HEK293T (cell line): Measurements from ENCODE around the gene EPS8L3.

Source experiments
- CTCF ChIA-PET: fragments of 350-600 bp; formaldehyde crosslinking; extraction: SDS; loops from one replicate; lab custom pipeline; 2021; ENCODE audit warnings: antibody characterized with exemption, inconsistent platforms; lab: Yijun Ruan, JAX
- POLR2A ChIA-PET: fragments of 350-600 bp; formaldehyde crosslinking; extraction: SDS; loops from one replicate; lab custom pipeline; 2020; ENCODE audit warnings: antibody characterized with exemption, inconsistent platforms; lab: Yijun Ruan, JAX
- DNase-seq: peaks from one replicate; pipeline ENCODE4 v3.0.0; 2012; ENCODE audit warnings: mixed read lengths; ENCODE audit errors: extremely low spot score
- ARNT ChIP-seq: fragments of 450-650 bp; IDR thresholded peaks from 2 replicates; pipeline ENCODE4 v1.6.1; 2017; ENCODE audit warnings: mild to moderate bottlenecking
- BHLHE40 ChIP-seq: fragments of 450-650 bp; IDR thresholded peaks from 2 replicates; pipeline ENCODE4 v1.6.1; 2016; ENCODE audit warnings: mild to moderate bottlenecking, moderate library complexity, borderline replicate concordance
- CTBP1 ChIP-seq: fragments of 450-650 bp; IDR thresholded peaks from 2 replicates; pipeline ENCODE4 v1.6.1; 2016; ENCODE audit warnings: borderline replicate concordance
- ELF4 ChIP-seq: fragments of 450-650 bp; IDR thresholded peaks from 2 replicates; pipeline ENCODE4 v1.6.1; 2017; ENCODE audit warnings: antibody characterized with exemption
- FOXA1 ChIP-seq: fragments of 450-650 bp; IDR thresholded peaks from 2 replicates; pipeline ENCODE4 v1.6.1; 2016; ENCODE audit warnings: mild to moderate bottlenecking
- FOXK2 ChIP-seq: fragments of 450-650 bp; IDR thresholded peaks from 2 replicates; pipeline ENCODE4 v1.6.1; 2016; ENCODE audit warnings: mild to moderate bottlenecking
- FOXM1 ChIP-seq: fragments of 450-650 bp; IDR thresholded peaks from 2 replicates; pipeline ENCODE4 v1.6.1; 2017; ENCODE audit warnings: mild to moderate bottlenecking, borderline replicate concordance
- HDGF ChIP-seq: fragments of 450-650 bp; IDR thresholded peaks from 2 replicates; pipeline ENCODE4 v1.6.1; 2017; ENCODE audit warnings: antibody characterized with exemption, borderline replicate concordance
- L3MBTL2 ChIP-seq: fragments of 450-650 bp; conservative IDR thresholded peaks from 2 replicates; pipeline ENCODE4 v1.6.1; 2016; ENCODE audit warnings: mild to moderate bottlenecking
- LEF1 ChIP-seq: fragments of 450-650 bp; IDR thresholded peaks from 2 replicates; pipeline ENCODE4 v1.6.1; 2017; ENCODE audit warnings: mild to moderate bottlenecking, borderline replicate concordance
- NFRKB ChIP-seq: fragments of 450-650 bp; IDR thresholded peaks from 2 replicates; pipeline ENCODE4 v1.6.1; 2016; ENCODE audit warnings: mild to moderate bottlenecking, moderate library complexity
- PKNOX1 ChIP-seq: fragments of 450-650 bp; IDR thresholded peaks from 2 replicates; pipeline ENCODE4 v1.6.1; 2016
- SP1 ChIP-seq: fragments of 450-650 bp; IDR thresholded peaks from 2 replicates; pipeline ENCODE4 v1.6.1; 2017
- SUZ12 ChIP-seq: fragments of 450-650 bp; IDR thresholded peaks from 2 replicates; pipeline ENCODE4 v1.6.1; 2016; ENCODE audit warnings: mild to moderate bottlenecking
- TARDBP ChIP-seq: fragments of 450-650 bp; IDR thresholded peaks from 2 replicates; pipeline ENCODE4 v1.6.1; 2016
- ZNF384 ChIP-seq: fragments of 450-650 bp; IDR thresholded peaks from 2 replicates; pipeline ENCODE4 v1.6.1; 2016

EPS8L3 gene

GRCh38 chr1:109721042-109721441 is 42.7 kb downstream of the EPS8L3 start:
- no peak for DNase-seq
- ChIA-PET POLR2A (no interaction called here), CTCF (interaction anchor here (1.4 kb wide), 1 partner anchor 56 kb away, joined by 4 read pairs; no protein-coding TSS in a partner anchor)
- TF ChIP-seq ARNT (no peak), SP1 (no peak), L3MBTL2 (no peak), HDGF (no peak), ELF4 (no peak), TARDBP (no peak), CTBP1 (no peak), BHLHE40 (no peak), PKNOX1 (no peak), LEF1 (no peak), ZNF384 (no peak), FOXK2 (no peak), FOXA1 (no peak), FOXM1 (no peak), NFRKB (no peak), SUZ12 (no peak)

DNA sequence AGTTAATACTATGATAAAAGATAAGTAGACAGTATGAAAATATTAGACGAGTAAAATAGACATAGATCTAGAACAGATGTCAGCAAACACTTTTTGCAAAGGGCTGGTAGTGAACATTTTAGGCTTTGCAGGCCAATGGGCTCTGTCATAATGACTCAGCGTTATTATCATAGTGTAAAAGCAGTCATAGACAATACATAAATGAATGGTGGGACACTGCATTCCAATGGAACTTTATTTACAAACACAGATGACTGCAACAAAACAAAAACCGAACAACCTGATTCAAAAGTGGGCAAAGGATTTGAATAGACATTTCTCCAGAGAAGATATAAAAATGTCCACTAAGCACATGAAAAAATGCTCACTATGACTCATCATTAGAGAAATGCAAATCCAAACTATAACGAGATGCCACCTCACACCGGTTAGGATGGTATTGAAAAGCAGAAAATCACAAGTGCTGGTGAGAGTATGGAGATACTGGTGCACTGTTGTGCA is 44.3 kb downstream of the EPS8L3 start:
- POLR2A ChIA-PET: no interaction called here
- CTCF ChIA-PET: no interaction called here
- no peak for DNase-seq
- TF ChIP-seq ARNT: no peak

DNA sequence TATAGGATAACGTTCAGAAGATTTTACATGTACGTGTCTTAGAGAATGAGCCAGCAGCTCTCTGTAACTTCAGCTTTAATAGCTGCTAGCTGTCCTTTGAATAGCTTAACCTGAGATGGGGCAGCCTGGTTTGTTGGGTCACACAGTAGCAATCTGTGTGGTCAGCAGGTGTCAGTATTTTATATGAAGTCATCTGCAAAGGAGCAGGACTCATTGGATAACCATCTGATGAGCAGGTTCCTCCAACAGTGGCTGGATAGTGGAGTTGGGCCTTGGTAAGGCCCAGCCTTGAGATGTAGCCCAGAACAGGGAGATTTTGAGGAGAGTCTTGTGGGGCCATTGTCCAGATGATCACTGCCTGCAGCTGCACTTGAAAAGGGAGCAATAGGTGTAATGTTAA is 45.2 kb downstream of the EPS8L3 start:
- no peak for DNase-seq
- POLR2A ChIA-PET: no interaction called here

GRCh38 chr1:109717729-109718128 is 46.0 kb downstream of the EPS8L3 start:
- TF ChIP-seq L3MBTL2 (no peak), BHLHE40 (no peak), ZNF384 (no peak), PKNOX1 (no peak)
- ChIA-PET CTCF (interaction anchor here (0.6 to 1.0 kb wide), 6 partner anchors 47 to 163 kb away, joined by 3 to 8 read pairs (median 3); no protein-coding TSS in a partner anchor), POLR2A (interaction anchor here (1.1 kb wide), 1 partner anchor 16 kb away, joined by 3 read pairs; no protein-coding TSS in a partner anchor)
- DNase-seq: no peak

More for the DNA sequence above, 45.2 kb downstream of the EPS8L3 start:
- TF ChIP-seq ELF4 (no peak), SP1 (no peak), ARNT (no peak), FOXA1 (no peak), PKNOX1 (no peak), BHLHE40 (no peak)
- CTCF ChIA-PET: interaction anchor here (0.7 to 1.0 kb wide), 3 partner anchors 48 to 56 kb away, joined by 3 to 4 read pairs (median 3); no protein-coding TSS in a partner anchor

- TF ChIP-seq TARDBP (no peak), ELF4 (no peak), SP1 (no peak), HDGF (no peak), SUZ12 (no peak), BHLHE40 (no peak), CTBP1 (no peak), NFRKB (no peak)
- no peak for DNase-seq
- ChIA-PET CTCF (no interaction called here), POLR2A (no interaction called here)
These were observed 47.1 kb downstream of the EPS8L3 start for GRCh38 chr1:109716570-109717090.

- CTCF ChIA-PET: no interaction called here
- TF ChIP-seq NFRKB (no peak), FOXA1 (no peak), SUZ12 (no peak), LEF1 (no peak), FOXM1 (no peak), ZNF384 (no peak), HDGF (no peak), SP1 (no peak)
- DNase-seq: no peak
- POLR2A ChIA-PET: no interaction called here
These were observed 47.6 kb downstream of the EPS8L3 start for GRCh38 chr1:109716121-109716520.

DNA sequence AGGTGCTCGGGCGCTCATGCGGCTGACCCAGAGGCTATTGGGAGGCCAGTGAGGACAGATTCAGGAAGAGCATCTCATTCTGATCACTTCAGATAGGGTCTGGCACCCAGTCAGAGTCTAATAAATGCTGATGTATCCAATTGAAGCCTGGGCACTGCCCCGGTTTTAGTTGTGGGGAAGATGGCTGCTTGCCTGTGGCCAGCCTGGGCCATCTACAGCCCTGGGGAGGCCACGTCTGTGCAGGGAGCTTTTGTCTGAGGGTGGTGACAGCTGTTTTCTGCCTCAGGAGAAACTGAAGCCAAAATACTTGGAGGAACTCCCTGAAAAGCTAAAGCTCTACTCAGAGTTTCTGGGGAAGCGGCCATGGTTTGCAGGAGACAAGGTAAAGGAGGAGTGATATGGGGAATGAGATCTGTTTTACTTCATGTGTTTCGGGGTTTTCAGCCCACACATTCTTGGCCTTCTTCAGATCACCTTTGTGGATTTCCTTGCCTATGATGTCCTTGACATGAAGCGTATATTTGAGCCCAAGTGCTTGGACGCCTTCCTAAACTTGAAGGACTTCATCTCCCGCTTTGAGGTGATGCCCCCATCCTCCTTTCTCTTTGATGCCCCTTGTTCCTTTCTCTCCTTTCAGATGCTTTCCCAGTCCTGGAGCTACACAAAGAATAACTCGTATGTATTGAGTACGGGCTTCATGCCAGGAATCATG is 48.9 kb downstream of the EPS8L3 start:
- CTCF ChIA-PET: no interaction called here
- peak; percentile 3 for DNase-seq
- TF ChIP-seq FOXM1 (no peak), TARDBP (no peak), FOXA1 (no peak), SUZ12 (no peak), HDGF (no peak), NFRKB (no peak), ARNT (no peak), PKNOX1 (no peak), FOXK2 (no peak), BHLHE40 (no peak), ELF4 (no peak), SP1 (no peak), LEF1 (no peak), ZNF384 (no peak), CTBP1 (no peak), L3MBTL2 (no peak)
- POLR2A ChIA-PET: no interaction called here
